ENCODE data around the gene PRC1.
"Not testable (repeated sequence)": the region's sequence is repeated elsewhere in the genome, so short reads cannot be mapped to it uniquely, and the experiment has no call there.

The PRC1 gene

DNA sequence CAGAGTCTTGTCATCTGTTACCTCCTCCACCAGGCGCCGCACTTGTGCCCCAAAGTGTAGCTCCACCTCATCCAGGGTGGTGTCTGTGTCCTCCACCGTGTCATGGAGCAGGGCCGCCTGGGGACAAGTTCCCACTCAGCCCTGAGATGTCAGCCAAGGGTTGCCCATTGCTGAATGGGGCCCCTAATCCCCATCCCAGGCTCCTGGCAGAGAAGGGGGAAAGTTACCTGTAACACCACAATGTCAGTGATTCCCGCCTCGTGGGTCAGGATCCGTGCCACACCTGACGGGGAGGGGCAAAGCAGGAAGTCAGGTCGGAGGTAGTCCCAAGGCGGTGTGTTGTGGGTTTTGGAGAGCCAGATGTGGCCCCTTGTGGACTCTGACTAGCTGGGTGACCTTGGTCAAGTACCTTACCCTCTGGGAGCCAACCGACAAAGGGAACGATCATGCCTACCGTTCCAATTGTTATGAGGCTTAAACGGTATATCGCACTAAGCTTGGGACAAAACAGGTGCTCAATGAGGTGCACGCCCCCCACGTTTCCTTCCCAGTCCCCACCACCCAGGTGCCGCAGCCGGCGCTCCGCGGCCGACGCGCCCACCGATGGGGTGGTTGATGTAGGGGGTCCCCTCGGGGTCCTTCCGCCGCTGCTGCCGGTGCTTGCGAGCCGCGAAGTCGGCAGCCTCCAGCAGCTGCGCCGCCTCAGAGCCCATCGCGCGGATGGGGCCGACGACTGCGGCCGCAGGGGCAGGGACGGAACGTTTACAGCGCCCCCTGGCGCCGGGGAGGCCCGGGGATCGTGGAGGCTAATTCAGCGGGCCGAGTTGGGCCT lies 62.3 kb downstream of the PRC1 start, which contains the start of gene HDDC3:
Gene HDDC3, minus strand, starts transcription at position 722 of the 832 bp plus-strand sequence. Its CDS starts 9 bp downstream, at position 713.
- DNase-seq, result peak; percentile 87

DNA sequence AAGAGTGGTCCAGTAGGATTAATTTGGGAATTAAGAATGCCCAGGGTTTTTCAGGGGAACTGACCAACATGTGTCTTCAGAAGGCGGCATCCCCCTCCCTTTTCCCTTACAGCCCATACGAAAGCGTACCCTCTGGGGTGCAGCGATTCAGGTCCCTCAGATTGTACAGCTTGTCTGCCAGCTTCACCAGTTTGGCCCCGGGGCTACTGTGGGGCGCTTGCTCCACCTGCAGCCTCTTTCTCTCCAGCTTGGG lies 62.8 kb downstream of the PRC1 start:
- no peak for DNase-seq

DNA sequence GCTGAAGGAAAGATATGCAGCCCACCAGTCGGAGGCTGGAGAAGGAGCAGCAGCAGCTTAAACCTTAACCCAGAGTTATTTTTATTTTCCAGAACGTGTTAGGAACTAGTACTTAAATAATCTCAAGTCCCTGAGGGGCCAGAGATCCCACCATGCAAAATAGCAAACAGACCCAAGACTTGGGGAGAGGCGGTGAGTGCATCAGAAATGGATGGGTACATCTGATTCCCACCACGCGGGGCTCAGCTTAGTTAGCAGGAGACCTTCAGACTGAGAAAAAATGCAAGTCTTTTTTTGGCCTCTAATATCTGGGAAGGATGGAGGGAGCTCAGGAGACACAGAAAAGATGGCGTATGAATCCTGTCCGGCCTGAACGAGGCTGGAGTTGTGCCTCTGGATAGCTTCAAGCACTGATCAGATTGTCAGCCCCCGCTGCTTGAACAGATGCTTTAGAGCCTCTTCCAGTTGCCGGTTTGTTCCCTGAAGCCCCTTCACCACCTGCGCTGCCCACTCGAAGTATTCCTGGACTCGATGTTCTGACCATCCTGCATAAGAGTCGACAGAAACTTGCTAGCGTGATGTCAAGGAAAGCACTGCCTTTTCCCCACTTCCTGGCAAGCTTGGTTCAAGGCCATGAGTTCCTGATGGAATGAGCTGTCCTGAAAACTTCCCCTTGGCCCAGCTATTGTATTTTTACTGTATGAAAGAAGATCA lies 63.3 kb downstream of the PRC1 start:
- no peak for DNase-seq

DNA sequence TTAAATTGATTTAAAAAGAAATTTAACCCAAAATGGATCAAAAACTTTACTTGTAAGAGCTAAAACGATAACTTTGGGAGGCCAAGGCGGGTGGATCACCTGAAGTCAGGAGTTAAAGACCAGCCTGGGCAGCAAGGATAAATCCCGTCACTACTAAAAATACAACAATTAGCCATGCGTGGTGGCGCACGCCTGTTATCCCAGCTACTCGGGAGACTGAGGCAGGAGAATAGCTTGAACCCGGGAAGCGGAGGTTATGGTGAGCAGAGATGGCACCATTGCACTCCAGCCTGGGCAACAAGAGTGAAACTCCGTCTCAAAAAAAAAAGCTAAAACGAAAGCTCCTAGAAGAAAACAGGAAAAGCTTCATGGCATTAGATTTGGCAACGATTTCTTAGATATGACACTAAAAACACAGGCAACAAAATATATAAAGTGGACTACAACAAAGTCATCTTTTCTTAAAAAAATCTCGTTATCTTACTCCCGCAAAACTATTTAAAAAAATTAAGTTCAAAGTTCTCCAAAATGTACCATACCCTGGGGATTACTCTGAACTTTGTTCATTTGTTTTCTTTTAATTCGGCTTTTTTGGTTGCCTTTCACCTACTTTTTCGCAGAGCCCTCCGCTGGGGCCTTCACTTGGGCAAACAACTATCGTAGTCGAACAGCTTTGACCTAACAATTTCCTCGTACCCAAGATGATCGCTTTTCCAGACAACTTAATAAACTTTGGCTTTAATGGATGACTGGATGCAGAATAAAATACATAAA lies 64.9 kb downstream of the PRC1 start:
- DNase-seq, result no peak

DNA sequence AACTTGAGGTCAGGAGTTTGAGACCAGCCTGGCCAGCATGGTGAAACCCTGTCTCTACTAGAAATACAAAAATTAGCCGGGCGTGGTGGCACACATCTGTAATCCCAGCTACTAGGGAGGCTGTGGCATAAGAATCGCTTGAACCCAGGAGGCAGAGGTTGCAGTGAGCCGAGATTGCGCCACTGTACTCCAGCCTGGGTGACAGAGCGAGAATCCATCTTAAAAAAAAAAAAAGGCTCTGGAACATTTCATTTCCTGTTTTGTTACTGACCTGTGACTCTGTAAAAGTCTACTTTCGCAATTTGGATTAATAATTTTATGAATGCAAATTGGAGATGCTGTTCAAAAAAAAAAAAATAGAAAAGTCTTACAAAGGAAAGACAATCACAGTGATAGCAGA lies 66.2 kb downstream of the PRC1 start:
- DNase-seq, result not testable (repeated sequence)

DNA sequence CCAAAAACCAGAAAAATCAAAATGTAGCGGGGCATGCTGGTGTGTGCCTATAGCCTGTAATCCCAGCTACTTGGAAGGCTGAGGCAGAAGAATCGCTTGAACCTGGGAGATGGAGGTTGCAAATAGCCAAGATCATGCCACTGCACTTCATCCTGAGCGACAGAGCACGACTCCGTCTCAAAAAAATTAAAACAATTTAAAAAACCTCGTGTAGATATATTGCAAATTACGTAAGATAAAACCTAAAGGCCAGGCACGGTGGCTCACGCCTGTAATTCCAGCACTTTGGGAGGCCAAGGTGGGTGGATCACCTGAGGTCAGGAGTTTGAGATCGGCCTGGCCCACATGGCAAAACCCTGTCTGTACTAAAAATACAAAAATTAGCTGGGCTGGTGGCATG lies 67.6 kb downstream of the PRC1 start:
- not testable (repeated sequence) for DNase-seq

DNA sequence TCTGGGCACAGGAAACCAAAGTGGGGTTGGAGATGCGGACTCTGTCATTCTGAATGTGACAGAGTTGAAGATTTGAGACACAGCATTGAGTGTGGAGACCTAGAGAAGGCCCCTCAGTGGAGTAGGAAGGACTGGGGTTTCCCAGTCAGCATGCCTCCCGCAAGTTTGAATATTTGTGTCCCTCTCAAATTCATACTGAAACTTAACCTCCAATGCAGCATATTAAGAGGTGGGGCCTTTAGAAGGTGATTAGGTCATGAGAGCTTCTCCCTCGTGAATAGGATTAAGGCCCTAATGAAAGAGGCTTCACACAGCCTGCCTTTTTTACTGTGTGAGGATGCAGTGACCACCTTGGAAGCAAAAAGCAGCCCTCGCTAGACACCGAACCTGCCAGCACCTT lies 70.0 kb downstream of the PRC1 start:
- DNase-seq, result no peak

DNA sequence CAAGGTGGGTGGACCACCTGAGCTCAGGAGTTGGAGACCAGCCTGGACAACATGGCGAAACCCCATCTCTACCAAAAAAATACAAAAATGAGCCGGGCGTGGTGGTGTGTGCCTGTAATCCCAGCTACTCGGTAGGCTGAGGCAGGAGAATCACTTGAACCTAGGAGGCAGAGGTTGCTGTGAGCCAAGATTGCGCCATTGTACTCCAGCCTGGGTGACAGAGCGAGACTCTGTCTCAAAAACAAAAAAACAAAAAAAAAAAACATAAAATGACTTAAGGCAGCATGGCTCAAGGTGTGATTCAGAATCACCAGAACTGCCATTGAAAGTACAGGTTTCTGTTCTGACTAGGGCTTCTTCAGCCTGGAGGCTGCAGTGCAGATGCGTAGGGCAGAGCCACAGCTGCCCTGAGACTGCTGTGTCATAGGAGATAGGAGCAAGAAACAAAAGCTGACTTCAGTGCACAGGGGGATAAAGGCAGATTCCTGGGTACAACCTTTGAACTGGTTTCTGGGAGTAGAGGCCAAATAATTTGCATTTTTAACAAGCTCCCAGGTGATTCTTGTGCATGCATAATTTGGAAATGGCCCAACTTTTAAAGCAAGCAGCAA lies 71.5 kb downstream of the PRC1 start:
- DNase-seq, result not testable (repeated sequence)

DNA sequence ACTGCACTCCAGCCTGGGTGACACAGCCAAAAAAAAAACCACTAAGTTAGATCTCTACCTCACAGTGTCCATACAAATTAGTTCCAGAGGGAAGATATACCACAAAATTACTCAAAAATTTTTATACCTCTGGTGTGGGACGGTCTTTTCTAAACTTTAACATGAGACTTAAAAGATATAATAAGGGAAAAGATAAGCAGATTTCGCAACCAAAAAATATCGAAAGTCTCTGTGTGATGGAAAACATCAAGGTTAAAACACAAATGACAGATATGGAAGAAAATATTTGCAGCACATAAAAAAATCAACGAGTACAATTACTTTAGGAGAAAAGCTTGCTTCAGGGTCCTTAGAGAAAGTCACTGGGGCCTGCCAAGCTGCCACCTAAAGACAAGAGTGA lies 72.4 kb downstream of the PRC1 start:
- no peak for DNase-seq

DNA sequence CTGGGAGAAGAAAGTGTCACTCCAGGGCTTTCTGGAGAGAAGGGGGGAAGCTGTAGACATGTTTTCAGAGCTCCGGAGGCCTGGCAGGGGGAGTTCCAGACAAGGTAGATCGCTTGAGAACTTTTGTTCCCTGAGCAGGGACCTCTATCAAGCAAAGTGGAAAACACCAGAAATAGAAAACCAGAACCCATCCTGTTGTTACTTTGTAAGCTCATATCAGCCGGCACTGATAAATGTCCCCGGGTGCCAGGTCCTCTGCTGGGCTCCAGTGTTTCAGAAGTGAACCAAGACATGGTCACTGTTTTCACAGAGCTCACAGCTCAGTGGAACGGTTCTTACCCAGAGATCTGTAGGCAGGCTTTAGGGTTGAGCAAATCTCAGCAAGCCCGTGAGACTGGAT lies 75.5 kb downstream of the PRC1 start:
- DNase-seq, result no peak

DNA sequence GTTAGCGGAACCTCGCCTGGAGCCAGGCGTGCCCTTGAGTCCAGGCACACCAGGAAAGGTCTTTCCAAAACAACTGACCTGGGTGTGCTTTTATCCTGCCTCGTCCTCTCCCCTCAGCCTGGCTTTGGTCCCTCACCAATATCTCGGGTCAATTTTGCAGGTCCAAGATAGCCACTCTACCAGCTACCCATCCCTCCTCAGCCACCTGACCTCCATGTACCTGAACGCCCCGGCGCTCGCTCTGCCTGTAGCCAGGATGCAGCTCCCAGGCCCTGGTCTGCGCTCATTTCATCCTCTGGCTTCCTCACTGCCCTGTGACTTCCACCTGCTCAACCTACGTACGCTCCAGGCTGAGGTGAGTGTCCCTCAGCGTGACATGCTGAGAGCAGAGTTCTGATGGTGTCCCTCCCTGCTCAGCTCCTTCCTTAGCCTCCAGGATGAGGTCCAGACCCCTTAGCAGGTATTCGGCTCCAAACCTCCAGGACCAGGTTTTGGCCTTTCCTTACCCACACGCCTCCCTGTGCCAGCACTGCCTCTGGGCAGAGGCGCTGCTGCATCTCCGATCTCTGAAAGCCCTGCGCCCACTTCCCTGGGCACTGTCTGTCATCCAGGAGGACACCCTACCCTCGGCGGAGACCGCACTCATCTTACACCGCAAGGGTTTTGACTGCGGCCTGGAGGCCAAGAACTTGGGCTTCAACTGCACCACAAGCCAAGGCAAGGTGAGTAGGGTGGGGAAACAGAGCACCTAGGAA lies 76.1 kb downstream of the PRC1 start:
- no peak for DNase-seq

DNA sequence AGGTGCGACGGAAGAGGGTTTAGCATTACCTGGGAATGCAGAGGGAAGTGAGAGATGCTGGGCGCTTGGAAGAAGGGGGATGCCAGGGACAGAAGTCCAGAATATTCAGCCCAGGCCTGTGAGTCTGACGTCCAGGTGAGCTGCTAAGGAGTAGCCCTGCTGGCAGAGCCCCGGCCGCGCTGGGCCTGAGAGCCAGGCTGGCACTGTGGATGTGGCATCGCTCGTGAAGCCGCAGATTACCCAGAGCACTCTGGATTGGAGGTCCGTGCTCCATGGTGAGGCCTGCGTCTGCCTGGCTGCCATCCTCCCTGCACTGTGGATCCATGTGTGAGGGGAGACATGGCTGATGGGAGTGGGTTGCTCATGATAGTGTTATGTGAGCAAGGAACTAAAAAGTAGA lies 76.8 kb downstream of the PRC1 start:
- DNase-seq, result no peak

DNA sequence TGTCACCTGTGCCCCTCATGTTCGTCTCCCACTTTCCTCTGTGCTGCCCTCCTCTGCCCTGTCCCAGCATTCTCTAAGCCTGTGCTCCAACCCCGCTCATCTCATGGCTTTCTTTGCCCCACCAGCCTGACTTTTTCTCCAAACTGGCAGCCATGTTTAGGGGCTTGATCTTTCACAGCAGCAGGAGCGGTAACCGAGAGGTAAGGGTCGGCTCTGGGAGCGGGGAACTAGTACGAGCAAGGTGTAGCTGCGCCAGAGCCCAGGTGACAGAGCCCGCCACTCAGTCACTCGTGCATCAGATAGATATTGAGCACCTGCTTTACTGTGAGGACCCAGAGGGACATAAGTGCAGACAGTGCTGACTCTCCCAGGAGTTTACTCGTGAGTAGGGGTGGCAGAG lies 77.9 kb downstream of the PRC1 start:
- DNase-seq, result no peak
